ENCODE results near the gene REV1. TPM values are rescaled to one million over a fixed set of nuclear protein-coding genes. Genes with fewer than 3 reads are reported as not detected.

The REV1 gene
- total and polyA plus RNA-seq, 2 of the 8 experiments (the other 6 are each of a cell fraction or from before 2014, with no cell fraction given), result 16.6 to 34.3 TPM

DNA sequence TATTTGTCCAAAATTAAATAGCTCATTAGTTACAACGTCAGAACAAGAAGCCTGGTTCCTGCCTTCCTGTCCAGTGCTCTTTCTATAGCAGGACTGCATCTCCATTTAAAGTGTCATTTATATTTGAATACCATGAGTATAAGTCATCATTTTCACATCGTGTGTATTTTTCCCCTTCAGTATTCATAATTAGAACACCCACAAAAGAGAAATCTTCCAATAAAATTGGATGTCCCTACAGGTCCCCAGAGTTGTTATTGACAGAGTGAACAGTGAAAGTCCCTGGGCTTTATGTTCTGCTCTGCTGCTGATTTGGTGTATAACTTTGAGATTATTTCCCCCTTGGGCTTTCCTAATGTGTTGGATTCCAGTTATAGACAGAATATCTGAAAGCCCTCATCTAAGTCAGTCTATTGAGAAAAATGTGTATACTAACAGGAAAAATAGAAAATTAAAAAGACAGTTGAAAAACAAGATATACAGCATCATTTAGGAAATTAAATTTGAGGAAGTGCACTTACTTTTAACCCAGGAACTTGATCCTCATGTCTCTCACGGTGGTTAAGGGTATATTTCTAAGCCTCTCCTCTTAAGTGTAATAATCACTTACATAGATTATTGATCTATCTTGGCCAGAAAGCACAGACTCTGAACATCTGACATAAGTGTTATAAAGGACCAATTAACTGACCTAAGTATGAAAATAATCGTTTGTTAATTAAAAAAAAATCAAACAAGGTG is 15.2 kb upstream of the REV1 start:
- Histone ChIP-seq H2BK5ac (ENCODE audit: low read depth, low read length) (no peak overlapping the region), H3K23me2 (ENCODE audit: low read depth, low read length) (no peaks in the 10 kb centered on the region), H3K79me1 (ENCODE audit: low read depth, low read length) (no peaks in the 10 kb centered on the region), H2BK20ac (ENCODE audit: low read length) (no peak overlapping the region), H3K4ac (replicated peaks; ENCODE audit: insufficient read length, low read depth, low read length) (no peak overlapping the region), H4K8ac (ENCODE audit: extremely low read depth, insufficient read depth, low read length) (no peak overlapping the region), H3K56ac (replicated peaks; ENCODE audit: insufficient read length, low read depth, low read length) (no peak overlapping the region), H2AK5ac (ENCODE audit: low read depth, low read length) (no peak overlapping the region), H3K18ac (ENCODE audit: extremely low read depth, low read length) (no peak overlapping the region), H3K4me1 (replicated peaks in 1 of 4; ENCODE audit: control insufficient read depth in 3 of 4, insufficient read depth in 4 of 4, low read length in 3 of 4) (no peaks in the 10 kb centered on the region; a peak in 2 of 7 replicates), H3K9me3 (ENCODE audit: insufficient read depth in 2 of 2, low read depth in 1 of 2, low read length in 1 of 2) (no peaks in the 10 kb centered on the region), H3K79me2 (ENCODE audit: control insufficient read depth in 1 of 2, insufficient read depth in 2 of 2, low read length in 2 of 2) (no peaks in the 10 kb centered on the region), H4K5ac (ENCODE audit: insufficient read length, low read depth, low read length) (no peak overlapping the region), H2BK120ac (replicated peaks; ENCODE audit: low read depth, low read length) (no peak overlapping the region), H3K36me3 (ENCODE audit: control insufficient read depth in 2 of 4, insufficient read depth in 4 of 4, low read length in 3 of 4) (no peaks in the 10 kb centered on the region), H3K9ac (replicated peaks in 1 of 4; ENCODE audit: extremely low read depth in 1 of 4, low read depth in 3 of 4, low read length in 3 of 4) (no peak overlapping the region), H3K14ac (ENCODE audit: insufficient read length) (no peak overlapping the region), H3K4me3 (ENCODE audit: extremely low read depth in 1 of 4, insufficient read depth in 2 of 4, low read depth in 3 of 4, low read length in 4 of 4) (no peak overlapping the region), H4K20me1 (replicated peaks in 1 of 2; ENCODE audit: control insufficient read depth in 1 of 2, insufficient read depth in 2 of 2, low read length in 2 of 2) (no peaks in the 10 kb centered on the region), H3K23ac (ENCODE audit: insufficient read length) (no peak overlapping the region), H2AFZ (ENCODE audit: low read length) (no peak overlapping the region), H4K91ac (replicated peaks; ENCODE audit: insufficient read length, low read length) (no peak overlapping the region), H3K27me3 (replicated peaks in 1 of 4; ENCODE audit: control insufficient read depth in 3 of 4, extremely low read depth in 1 of 4, insufficient read depth in 3 of 4, low read length in 3 of 4) (no peaks in the 10 kb centered on the region), H2BK12ac (ENCODE audit: low read depth, low read length) (no peak overlapping the region), H2BK15ac (ENCODE audit: low read length) (no peak overlapping the region), H3K4me2 (ENCODE audit: insufficient read depth in 1 of 2, low read depth in 2 of 2, low read length in 2 of 2) (no peak overlapping the region), H3K27ac (ENCODE audit: low read depth, low read length) (no peak overlapping the region)
- 91% methylated on average over 4 of the region's 4 CpGs; no CpG with 5 or more reads in 1 of the 2 experiments for WGBS, 2 experiments (ENCODE audit: extremely low coverage in 1 of 2, insufficient coverage in 1 of 2, insufficient read length in 1 of 2, insufficient replicate concordance in 2 of 2, low coverage in 1 of 2, low lambda C conversion rate in 2 of 2, missing lambda C conversion rate in 1 of 2)
- CTCF ChIA-PET (ENCODE audit: partially characterized antibody), result no interaction called here
- POLR2A ChIA-PET (ENCODE audit: partially characterized antibody), result interaction anchor here (0.7 kb wide), 1 partner anchor 207 kb away, joined by 4 read pairs; no protein-coding TSS in a partner anchor
- no peak for FAIRE-seq
- TF ChIP-seq TBP (IDR thresholded peaks at IDR 0.05; ENCODE audit: low read depth, low read length), result no peak
- TF ChIP-seq BRCA1 (IDR thresholded peaks at IDR 0.05; ENCODE audit: low read depth, low read length), result no peak
- no peak for TF ChIP-seq CEBPB (IDR thresholded peaks at IDR 0.05; ENCODE audit: low read depth, low read length)
- TF ChIP-seq, protein P1, sequence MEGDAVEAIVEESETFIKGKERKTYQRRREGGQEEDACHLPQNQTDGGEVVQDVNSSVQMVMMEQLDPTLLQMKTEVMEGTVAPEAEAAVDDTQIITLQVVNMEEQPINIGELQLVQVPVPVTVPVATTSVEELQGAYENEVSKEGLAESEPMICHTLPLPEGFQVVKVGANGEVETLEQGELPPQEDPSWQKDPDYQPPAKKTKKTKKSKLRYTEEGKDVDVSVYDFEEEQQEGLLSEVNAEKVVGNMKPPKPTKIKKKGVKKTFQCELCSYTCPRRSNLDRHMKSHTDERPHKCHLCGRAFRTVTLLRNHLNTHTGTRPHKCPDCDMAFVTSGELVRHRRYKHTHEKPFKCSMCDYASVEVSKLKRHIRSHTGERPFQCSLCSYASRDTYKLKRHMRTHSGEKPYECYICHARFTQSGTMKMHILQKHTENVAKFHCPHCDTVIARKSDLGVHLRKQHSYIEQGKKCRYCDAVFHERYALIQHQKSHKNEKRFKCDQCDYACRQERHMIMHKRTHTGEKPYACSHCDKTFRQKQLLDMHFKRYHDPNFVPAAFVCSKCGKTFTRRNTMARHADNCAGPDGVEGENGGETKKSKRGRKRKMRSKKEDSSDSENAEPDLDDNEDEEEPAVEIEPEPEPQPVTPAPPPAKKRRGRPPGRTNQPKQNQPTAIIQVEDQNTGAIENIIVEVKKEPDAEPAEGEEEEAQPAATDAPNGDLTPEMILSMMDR (IDR thresholded peaks at IDR 0.05; ENCODE audit: control extremely low read depth in 1 of 3, insufficient read depth in 1 of 3, low read depth in 1 of 3, low read length in 3 of 3), result no peak
- no peak for TF ChIP-seq CREB1 (IDR thresholded peaks at IDR 0.05)
- no peak for TF ChIP-seq GABPA (IDR thresholded peaks at IDR 0.05; ENCODE audit: borderline replicate concordance, insufficient read depth, low read length)
- TF ChIP-seq POU5F1 (IDR thresholded peaks at IDR 0.05; ENCODE audit: low read depth, low read length), result no peak
- no peak for TF ChIP-seq SIRT6 (IDR thresholded peaks at IDR 0.05; ENCODE audit: low read length)
- no peak for TF ChIP-seq SRF (IDR thresholded peaks at IDR 0.05; ENCODE audit: low read depth, low read length)
- TF ChIP-seq TEAD4 (IDR thresholded peaks at IDR 0.05; ENCODE audit: low read depth, low read length), result no peak
- no peak for TF ChIP-seq CTBP2 (IDR thresholded peaks at IDR 0.05; ENCODE audit: borderline replicate concordance, insufficient read depth, insufficient read length, low read length)
- no peak for TF ChIP-seq JUN (IDR thresholded peaks at IDR 0.05; ENCODE audit: low read depth, low read length)
- no peak for DNase-seq (ENCODE audit: low read depth in 1 of 2, low spot score in 2 of 2)

All from H1 (cell line).